ENCODE results near the gene RRBP1. TPM values are rescaled to one million over a fixed set of nuclear protein-coding genes. Genes with fewer than 3 reads are reported as not detected.
"Not testable (repeated sequence)": the region's sequence is repeated elsewhere in the genome, so short reads cannot be mapped to it uniquely, and the experiment has no call there.

RRBP1 gene
- total RNA-seq, 1 donor from 2014 or later, result 79.8 TPM

DNA sequence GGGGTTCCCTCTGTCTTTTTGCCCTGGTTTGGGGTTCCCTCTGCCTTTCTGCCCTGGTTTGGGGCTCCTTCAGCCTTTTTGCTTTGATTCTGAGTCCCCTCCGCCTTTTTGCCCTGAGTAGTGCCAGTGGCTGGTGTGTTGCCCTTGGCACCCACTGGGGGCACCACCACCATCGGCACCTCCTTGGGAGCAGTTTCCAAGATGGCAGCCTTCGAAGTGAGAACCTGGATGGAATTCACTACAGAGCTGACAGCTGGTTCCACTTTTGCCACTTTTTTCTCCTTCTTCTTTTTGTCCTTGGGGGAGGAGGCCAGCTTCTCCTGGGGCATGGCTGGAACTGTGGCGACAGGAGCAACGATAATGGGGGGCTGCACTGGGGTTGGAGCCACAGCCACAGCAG lies 22.2 kb downstream of the RRBP1 start:
- Histone ChIP-seq H3K36me3 (peaks cover 0 to 16% of the 10 kb centered on the region in 2 donors), H3K4me1 (peaks cover 38% of the 10 kb centered on the region), H3K9me3 (no peaks in the 10 kb centered on the region), H3K4me3 (no peak overlapping the region), H3K27ac (peak overlapping the region; percentile 8), H3K27me3 (no peaks in the 10 kb centered on the region)
- DNase-seq (ENCODE audit: extremely low spot score in 2 of 2), result no peak
- TF ChIP-seq POLR2A (IDR thresholded peaks at IDR 0.05), result no peak
- TF ChIP-seq, protein P1, sequence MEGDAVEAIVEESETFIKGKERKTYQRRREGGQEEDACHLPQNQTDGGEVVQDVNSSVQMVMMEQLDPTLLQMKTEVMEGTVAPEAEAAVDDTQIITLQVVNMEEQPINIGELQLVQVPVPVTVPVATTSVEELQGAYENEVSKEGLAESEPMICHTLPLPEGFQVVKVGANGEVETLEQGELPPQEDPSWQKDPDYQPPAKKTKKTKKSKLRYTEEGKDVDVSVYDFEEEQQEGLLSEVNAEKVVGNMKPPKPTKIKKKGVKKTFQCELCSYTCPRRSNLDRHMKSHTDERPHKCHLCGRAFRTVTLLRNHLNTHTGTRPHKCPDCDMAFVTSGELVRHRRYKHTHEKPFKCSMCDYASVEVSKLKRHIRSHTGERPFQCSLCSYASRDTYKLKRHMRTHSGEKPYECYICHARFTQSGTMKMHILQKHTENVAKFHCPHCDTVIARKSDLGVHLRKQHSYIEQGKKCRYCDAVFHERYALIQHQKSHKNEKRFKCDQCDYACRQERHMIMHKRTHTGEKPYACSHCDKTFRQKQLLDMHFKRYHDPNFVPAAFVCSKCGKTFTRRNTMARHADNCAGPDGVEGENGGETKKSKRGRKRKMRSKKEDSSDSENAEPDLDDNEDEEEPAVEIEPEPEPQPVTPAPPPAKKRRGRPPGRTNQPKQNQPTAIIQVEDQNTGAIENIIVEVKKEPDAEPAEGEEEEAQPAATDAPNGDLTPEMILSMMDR (IDR thresholded peaks at IDR 0.05), result no peak
- TF ChIP-seq POLR2AphosphoS5 (IDR thresholded peaks at IDR 0.05; ENCODE audit: insufficient read depth in 1 of 2, low read depth in 1 of 2), result no peak
- intact Hi-C loops (cut with DNase I), result no loop called here

DNA sequence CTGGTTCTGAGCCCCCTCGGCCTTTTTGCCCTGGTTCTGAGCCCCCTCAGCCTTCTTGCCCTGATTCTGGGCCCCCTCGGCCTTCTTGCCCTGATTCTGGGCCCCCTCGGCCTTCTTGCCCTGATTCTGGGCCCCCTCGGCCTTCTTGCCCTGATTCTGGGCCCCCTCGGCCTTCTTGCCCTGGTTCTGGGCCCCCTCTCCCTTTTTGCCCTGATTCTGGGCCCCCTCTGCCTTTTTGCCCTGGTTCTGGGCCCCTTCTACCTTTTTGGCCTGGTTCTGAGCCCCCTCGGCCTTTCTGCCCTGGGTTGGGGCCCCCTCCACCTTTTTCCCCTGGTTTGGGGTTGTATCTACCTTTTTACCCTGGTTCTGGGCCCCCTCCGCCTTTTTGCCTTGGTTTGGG lies 22.7 kb downstream of the RRBP1 start:
- H3K36me3 ChIP-seq, result peaks cover 0 to 16% of the 10 kb centered on the region in 2 donors
- H3K27ac ChIP-seq; H3K4me3 ChIP-seq; intact Hi-C loops (cut with DNase I); DNase-seq (ENCODE audit: extremely low spot score in 2 of 2); H3K27me3 ChIP-seq; H3K9me3 ChIP-seq: not testable (repeated sequence)
- H3K4me1 ChIP-seq, result peaks cover 34% of the 10 kb centered on the region

DNA sequence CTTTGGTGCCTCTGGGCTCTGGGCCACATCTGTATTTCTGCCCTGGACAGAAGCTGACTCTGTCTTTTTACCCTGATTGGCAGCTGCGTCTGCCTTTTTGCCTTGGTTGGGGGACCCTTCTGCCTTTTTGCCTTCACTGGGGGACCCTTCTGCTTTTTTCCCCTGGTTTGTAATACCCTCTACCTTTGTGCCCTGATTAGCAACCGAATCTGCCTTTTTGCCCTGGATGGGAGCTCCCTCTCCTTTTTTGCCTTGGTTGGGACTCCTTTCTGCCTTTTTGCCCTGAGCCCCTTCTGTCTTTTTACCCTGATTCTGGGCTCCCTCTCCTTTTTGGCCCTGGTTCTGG lies 23.4 kb downstream of the RRBP1 start:
- Histone ChIP-seq H3K27ac (no peak overlapping the region), H3K36me3 (peaks cover 0 to 16% of the 10 kb centered on the region in 2 donors), H3K4me1 (peaks cover 27% of the 10 kb centered on the region), H3K4me3 (no peak overlapping the region), H3K27me3 (no peaks in the 10 kb centered on the region), H3K9me3 (no peaks in the 10 kb centered on the region)
- DNase-seq (ENCODE audit: extremely low spot score in 2 of 2), result no peak
- intact Hi-C loops (cut with DNase I), result no loop called here
- no peak for TF ChIP-seq POLR2AphosphoS5 (IDR thresholded peaks at IDR 0.05; ENCODE audit: insufficient read depth in 1 of 2, low read depth in 1 of 2)
- TF ChIP-seq POLR2A (IDR thresholded peaks at IDR 0.05), result no peak
- TF ChIP-seq, protein P1 (IDR thresholded peaks at IDR 0.05), result no peak

DNA sequence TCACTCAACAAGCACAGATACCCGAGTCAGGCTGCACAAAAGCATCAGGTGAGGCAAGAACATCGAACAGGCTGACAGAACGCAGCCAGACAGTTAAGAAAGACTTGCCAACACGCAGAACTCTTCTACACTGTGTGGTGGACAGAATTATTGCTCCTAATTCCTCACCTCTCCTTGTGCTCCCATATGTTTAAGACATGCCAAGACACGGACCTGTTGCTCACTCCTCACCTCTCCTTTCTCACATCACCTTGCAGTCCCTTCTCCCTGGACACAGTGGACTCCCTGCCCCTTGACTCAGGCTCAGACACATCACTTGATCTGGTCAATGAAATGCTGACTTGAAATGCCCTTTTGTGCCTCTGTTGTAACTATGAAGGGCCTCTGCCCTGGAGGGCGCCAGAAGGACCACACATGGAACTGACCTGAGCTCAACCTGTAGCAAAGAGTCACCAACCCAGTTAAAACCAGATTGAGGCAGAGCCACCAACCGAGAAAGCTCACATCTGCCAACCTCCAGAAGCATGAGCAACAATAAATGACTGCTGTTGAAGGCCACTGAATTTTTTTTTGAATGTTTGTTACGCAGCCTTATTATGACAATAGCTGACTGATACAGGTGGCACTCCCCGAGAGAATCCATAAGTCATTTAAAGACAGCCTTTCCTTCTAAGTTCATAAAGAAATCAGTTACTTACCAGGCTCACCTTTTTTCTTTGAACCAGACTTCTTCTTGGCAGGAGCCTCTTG lies 24.0 kb downstream of the RRBP1 start:
- no peak for DNase-seq (ENCODE audit: extremely low spot score in 2 of 2)
- H3K27ac ChIP-seq, result no peak overlapping the region
- H3K4me1 ChIP-seq, result peaks cover 21% of the 10 kb centered on the region
- no peak overlapping the region for H3K4me3 ChIP-seq
- peaks cover 0 to 16% of the 10 kb centered on the region in 2 donors for H3K36me3 ChIP-seq
- H3K27me3 ChIP-seq, result no peaks in the 10 kb centered on the region
- intact Hi-C loops (cut with DNase I), result no loop called here
- TF ChIP-seq POLR2AphosphoS5 (IDR thresholded peaks at IDR 0.05; ENCODE audit: insufficient read depth in 1 of 2, low read depth in 1 of 2) (no peak), POLR2A (IDR thresholded peaks at IDR 0.05) (no peak)
- TF ChIP-seq, protein P1 (IDR thresholded peaks at IDR 0.05), result no peak
- no peaks in the 10 kb centered on the region for H3K9me3 ChIP-seq

DNA sequence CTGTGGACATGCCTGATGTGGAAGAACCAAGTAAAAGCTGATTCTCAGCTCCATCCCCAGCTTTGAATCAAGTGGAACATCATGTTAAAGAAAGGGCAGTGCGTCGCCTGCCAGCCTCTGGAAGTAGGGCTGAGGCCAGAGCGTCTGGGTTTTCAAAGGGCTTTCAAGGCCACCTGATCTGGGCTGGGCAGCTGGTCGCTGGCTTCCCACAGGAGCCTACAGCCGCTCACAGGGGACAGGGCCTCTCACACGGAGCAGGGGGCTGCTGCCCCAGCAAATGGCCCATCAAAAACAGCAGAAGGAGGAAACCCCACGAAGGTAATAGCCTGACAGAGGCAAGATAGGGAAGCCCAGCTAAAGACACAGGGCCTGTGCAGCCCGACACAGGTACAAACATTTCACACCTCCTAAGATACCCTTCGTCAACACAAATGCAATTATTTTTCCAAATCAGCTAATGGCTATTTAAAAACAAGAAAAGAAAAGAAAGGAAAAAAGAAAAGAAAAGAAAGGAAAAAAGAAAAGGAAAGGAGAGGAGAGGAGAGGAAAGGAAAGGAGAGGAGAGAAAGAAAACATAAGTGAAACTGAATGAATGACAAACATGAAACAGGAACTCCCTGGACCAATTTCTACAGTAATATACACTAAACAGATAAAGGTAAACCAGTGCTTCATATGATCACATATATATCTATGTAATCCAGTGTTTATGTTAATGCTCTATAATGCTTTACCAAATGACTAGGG lies 24.8 kb downstream of the RRBP1 start:
- H3K27me3 ChIP-seq, result no peaks in the 10 kb centered on the region
- H3K36me3 ChIP-seq, result peaks cover 0 to 16% of the 10 kb centered on the region in 2 donors
- no peak overlapping the region for H3K4me3 ChIP-seq
- intact Hi-C loops (cut with DNase I), result no loop called here
- no peak for TF ChIP-seq POLR2AphosphoS5 (IDR thresholded peaks at IDR 0.05; ENCODE audit: insufficient read depth in 1 of 2, low read depth in 1 of 2)
- TF ChIP-seq, protein P1 (IDR thresholded peaks at IDR 0.05), result no peak
- no peak for TF ChIP-seq POLR2A (IDR thresholded peaks at IDR 0.05)
- H3K9me3 ChIP-seq, result no peaks in the 10 kb centered on the region
- H3K4me1 ChIP-seq, result peaks cover 18% of the 10 kb centered on the region
- no peak for DNase-seq (ENCODE audit: extremely low spot score in 2 of 2)
- H3K27ac ChIP-seq, result no peak overlapping the region

All from vagina (tissue), 2 donors.